GM21360 (cell line): Measurements from ENCODE around the gene XPC.
"Not testable (repeated sequence)": the region's sequence is repeated elsewhere in the genome, so short reads cannot be mapped to it uniquely, and the experiment has no call there.

Source experiments
- ATAC-seq: cut with Tn5 transposase; IDR thresholded peaks from one replicate; pipeline ENCODE4 v1.9.1; 2021; ENCODE audit warnings: mild to moderate bottlenecking, moderate library complexity; ENCODE audit not compliant: unreplicated experiment

The XPC gene

DNA sequence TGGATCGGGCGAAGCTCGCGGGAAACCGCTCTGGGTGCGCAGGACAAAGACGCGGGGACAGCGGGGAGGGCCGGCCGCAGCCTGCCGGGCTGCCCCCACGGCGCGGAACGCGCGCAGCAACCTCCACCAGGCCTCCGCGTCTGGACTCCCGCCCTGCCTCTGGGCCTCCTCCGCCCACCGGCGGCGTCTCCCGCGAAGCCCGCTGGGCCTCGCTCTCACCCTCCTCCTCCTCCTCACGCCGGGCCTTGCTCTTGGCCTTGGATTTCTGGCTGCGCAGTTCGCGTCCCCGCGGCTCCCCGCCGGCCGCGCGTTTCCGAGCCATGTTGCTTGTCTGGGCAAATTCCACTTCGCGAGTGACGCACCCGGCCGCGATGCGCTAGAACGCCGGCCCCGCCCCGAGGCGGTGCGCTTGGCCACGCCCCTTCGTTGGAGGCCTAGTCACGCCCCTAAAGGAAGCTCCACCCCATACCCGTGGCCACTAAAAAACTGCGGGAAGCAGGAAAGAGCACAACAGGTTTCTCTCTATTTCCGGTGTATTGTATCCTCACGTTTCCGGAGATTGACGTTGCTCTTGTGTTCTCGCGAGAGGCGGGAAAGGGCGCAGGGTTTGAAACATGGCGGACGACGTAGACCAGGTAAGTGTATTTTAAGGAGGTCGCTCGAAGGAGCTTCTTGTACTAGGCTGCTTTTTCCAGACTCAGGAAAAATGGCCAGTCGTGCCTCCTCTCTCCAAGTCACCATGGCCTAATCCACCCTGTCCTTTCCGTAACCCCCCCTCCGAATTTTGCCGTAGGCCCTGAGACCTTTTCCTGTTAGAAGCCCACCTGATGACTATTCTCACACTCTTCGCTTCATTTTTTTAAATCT, at the start of gene XPC, which contains the start of gene LSM3:
Gene XPC, minus strand, starts transcription at position 355 of the 867 bp plus-strand sequence. Its CDS starts 33 bp downstream, at position 322.
Gene LSM3, plus strand, starts transcription at position 571 of the 867 bp plus-strand sequence. Its CDS starts 44 bp downstream, at position 615.
- ATAC-seq: peak; percentile 88

DNA sequence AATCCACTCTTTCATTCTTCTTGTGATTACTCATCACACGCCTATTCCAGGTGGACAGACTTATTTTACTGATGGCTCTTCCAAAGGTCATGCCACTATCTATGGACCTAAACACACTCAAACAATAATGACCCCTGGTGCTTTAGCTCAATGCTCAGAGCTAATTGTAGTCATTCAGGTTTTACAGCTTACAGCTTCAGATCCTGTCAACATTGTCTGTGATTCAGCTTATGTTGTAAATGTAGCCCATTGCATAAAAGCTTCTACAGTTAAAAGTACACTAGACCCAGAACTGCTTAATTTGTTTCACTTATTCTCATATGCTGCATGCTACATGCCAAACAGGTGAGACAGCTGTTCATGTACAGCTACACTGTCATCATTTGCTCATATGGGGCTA, 49.5 kb upstream of the XPC start:
- ATAC-seq: no peak

DNA sequence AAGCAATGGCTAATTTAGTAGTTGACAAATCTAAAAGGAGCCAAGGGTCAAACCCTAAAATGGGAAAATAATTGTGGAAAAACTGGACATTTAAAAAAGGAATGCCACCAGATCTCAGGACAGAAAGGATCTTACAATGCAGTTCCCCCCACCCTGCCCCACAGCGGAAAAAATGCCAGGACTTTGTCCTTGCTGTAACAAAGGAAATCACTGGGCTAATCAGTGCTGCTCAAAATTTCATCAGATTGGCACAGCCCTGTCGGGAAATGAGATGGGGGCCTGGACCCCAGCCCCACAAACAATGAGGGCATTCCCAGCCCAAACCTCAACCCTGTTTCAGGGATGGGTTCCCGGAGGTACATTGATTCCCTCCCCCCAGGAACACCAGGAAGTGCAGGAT, 48.0 kb upstream of the XPC start:
- ATAC-seq: not testable (repeated sequence)

DNA sequence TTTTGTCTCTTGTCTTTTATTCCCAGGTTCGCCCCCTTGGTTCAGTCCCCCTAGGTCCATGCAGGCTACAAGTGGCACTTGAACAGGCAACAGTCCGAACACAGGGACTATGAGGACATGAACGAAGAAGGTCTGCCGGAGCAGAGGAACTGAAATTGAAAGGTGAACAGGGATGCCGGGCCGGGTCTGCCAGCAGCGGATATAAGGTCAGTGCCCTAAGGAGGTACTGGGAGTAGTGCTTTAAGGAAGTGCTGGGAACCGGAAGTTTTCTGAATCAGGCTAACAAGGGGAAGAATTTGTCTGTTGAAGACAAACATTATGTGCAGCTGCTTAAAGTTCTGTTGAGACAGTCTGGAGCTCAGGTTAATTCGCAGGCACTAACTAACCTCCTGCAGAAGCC, 47.0 kb upstream of the XPC start:
- no peak for ATAC-seq

DNA sequence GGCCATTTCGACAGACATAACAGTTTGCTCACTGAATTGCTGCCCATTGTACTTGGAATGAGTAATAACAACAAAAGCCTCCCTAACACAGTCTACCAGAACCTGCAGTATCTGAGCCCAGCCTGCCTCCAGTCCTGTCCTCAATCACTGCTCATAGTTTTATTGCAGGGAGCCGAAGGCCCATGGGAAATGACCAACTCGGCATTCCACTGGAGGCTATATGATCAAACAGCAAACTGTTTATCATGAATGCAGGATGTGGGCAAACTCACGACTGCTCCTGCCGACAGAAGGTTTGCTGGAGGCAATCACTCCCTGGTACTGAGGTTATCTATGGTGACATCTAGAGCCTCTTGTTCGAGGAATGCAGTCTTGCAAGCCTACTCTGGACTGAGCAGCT, 46.5 kb upstream of the XPC start:
- no peak for ATAC-seq

DNA sequence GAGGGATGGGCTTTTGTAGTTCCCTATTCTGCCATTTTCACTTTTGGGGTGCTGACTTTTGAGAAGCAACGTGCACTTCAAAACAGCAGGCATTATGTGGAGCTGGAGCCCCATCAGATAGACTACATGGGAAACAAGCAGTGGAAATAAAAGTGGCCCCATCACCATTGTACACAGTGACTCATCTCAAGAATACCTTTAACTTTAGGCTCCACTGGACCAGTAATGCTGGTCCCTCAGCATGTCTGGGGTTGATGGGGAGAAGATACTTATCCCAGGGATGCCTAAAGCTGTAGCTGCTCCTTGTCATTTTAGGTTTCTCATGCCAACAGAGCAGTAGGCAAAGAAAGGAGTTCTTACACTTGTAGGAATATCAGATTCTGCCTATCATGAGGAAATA, 45.2 kb upstream of the XPC start:
- ATAC-seq: no peak

DNA sequence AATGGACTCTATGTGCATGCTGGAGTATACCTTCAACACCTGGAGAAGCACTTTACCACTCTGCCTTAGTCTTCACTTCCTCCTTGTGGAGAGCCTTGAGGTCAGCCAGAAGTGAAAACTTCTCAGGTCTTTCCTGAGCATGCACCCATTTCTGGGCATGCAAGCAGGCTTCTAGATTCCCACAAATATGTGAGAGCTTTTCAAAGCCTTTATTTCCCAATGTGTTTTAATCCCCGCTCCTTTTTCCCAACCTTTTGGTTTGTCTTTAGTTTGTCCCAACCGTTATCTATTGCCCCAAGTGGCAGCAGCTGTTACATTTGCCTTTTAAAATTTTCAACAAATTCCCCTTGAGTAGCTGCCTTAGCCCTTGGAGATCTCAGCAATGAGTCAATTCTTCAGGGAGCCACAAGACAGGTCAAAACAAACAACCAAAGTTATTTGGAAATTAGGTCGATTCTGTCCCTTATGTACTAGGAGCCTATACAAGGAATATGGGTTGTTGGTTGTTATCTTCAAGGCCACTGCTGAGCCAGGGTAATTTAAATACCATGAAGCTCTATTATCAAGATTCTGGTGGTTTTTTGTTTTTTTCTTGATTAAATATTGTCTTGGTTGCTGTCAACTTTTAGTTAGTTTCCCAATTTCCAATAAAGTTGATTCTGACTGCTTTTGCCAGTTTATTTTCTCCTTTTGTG, 44.6 kb upstream of the XPC start:
- no peak for ATAC-seq

DNA sequence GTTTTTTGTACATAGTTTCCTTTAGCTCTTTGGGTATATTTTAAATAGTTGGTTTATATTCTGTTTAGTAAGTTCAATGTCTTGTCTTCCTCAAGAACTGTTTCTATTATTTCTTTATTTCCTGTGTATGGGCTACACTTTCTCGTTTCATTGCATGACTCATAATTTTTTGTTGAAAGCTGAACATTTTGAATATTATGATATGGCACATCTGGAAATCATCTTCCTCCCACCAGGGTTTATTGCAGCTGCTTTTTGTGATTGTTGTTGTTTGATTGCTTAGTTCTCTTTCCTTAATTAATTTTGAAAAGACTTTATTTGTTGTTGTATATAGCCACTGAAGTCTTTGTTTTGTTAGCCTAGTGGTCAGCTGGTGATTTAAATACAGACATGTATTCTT, 44.1 kb upstream of the XPC start:
- ATAC-seq: no peak

DNA sequence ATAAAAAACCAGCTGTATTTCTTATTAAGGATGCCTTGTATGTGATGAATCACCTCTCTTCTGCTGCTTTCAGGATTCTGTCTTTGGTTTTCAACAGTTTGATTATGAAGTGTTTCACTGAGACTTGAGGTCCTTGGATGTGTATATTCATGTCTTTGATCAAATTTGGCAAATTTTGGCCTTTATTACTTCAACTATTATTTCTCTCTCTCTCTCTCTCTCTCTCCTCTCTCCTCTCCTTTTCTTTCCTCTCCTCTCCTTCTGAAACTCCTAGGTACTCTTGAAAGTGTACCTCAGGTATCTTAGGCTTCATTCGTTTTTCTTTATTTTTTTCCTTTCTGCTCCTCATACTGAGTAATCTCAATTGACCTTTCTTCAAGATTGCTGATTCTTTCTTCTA, 43.5 kb upstream of the XPC start:
- ATAC-seq: no peak

DNA sequence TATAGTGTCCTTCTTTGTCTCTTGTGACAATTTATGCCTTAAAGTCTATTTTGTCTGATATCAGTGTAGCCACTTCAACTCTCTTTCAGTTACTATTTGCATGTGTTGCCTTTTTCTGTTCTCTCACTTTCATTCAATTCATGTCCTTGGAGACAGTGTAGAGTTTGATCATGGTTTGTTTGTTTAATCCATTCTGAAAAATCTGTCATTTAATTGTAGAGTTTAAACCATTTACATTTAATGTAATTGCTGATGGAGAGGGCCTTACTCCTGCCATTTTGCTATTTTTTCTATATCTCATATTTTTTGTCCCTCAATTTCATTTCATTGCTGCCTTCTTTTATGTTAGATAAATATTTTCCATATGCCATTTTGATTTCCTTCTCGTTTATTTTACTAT, 42.5 kb upstream of the XPC start:
- ATAC-seq: no peak

DNA sequence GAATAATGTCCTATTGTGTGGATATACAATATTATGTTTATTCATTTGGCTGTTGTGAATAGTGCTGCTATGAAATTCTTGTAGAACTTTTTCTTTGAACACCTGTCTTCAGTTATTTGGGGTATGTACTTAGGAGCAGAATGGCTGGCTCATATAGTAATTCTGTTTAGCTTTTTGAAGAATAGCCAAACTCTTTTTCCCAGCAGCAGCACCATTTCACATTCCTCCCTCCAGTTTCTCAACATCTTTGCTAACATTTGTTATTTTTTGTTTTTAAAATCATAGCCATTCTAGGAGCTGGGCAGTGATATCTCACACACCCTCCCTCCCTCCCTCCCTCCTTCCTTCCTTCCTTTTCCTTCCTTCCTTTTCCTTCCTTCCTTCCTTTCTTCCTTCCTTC, 40.0 kb upstream of the XPC start:
- ATAC-seq: no peak

DNA sequence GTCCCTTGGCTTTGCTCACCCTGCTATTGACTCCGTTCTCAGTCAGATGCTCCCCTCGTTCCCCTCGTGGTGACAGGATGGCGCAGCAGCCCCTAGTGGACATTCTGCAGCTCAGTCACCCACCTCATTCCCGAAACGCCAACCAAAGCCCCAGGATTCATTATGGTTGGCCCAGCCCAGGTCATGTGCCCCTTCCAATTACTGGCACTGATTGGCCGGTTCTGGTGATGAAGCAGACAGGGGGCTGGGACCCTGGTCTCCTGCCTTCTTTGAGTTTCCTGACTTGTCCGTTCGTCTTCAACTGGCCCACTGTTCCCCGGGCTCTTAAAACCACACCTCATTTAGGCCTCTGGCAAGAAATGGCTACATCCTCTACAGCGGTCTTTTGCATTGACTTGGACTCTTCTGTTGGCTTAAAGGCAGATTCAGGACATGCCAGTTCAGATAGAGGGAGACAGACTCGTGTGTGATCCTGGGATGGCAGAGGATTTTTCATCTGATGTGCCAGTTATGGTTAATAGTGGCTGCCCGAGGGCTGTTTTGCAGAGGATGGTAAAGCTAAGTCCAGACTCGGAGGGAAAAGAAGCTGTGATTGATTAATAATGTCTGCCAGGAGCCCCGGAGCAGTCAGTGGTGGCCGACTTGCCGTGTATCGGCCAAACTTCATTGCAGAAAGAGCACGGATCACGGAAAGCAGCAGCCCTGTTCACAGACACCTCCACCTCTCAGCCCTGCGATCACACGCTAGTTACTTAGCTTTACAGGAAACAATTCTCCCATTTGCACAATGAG, 38.1 kb upstream of the XPC start:
- ATAC-seq: peak; percentile 72

DNA sequence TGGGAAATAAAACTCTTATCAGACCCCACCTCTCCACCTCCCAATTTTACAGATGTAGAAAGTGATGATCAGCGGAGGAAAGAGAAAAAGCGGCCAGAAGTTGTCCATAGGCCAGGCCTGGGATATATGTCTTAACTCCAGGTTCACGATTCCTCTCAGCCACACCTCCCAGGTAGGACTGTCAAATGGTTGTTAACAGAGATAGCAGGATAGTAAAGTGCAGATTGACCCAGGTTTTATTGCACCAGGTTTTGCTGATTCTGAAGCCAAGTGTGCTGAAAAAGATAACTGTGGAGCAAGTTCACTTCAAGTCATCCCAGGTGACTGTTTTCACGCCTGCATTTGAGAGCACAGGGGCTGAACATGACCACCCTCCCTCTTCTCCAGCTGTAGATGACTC, 36.4 kb upstream of the XPC start:
- no peak for ATAC-seq

DNA sequence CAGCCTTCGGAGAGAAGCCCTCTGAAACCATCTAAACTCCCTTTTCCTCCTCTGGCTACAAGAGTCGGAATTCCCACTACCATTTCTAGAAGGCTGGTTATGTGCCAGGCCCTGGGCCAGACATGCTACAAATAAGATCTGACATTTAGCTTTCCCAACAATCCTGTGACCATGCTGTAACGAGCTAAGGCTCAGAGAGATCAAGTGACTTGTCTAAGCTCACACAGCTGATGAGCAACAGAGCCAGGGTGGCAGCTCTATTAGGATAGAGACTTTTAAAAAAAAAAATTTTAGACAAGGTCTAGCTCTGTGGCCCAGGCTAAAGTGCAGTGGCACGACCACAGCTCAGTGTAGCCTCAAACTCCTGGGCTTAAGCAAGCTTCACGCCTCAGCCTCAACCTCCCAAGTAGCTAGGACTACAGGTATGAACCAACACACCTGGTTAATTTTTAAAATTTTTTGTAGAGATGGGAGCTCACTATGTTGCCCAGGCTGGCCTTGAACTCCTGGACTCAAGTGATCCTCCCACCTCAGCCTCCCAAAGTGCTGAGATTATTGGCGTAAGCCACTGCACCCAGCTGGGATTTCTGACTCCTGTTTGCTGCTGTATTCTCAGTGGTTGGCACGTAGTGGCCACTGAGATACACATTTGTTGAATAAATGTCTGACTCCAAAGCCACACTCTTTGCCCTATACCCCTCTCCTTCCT, 34.8 kb upstream of the XPC start:
- ATAC-seq: no peak

DNA sequence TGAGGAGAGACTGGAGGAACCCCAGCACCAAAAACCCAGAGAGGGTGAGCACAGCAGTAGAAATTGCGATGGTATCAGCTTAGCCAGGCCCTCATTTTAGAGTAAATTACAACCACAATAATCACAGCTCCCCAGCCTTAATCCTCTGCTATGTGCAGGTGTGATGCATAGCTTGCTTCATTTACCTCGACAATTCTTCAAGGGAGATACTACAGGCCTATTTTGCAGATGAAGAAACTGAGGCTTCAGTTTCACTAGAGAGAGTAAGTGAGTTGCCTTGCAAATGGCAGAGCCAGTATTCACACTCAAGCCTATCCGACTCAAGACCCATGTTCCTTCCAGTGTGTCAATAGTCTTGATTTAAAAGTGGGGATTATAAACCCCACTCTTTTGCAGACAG, 33.6 kb upstream of the XPC start:
- ATAC-seq: no peak

DNA sequence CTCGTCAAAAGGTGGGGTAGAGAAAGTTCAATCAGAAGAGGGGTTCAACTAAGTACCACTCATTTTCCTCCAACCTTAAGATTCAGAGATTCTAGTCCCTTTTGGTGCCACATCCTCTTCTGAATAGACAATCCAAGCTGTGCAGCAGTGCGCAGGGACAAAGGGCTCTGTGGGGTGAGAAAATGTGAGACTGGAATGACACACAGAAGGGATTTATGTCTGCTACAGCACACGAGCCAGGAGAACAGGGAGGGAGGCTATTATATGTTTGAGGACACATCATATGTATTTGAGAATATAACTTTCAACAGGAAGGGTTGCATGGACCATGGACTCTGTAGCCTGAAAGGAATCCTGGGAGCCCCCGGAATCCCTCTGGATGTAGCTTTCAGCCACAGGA, 33.2 kb upstream of the XPC start:
- ATAC-seq: no peak

DNA sequence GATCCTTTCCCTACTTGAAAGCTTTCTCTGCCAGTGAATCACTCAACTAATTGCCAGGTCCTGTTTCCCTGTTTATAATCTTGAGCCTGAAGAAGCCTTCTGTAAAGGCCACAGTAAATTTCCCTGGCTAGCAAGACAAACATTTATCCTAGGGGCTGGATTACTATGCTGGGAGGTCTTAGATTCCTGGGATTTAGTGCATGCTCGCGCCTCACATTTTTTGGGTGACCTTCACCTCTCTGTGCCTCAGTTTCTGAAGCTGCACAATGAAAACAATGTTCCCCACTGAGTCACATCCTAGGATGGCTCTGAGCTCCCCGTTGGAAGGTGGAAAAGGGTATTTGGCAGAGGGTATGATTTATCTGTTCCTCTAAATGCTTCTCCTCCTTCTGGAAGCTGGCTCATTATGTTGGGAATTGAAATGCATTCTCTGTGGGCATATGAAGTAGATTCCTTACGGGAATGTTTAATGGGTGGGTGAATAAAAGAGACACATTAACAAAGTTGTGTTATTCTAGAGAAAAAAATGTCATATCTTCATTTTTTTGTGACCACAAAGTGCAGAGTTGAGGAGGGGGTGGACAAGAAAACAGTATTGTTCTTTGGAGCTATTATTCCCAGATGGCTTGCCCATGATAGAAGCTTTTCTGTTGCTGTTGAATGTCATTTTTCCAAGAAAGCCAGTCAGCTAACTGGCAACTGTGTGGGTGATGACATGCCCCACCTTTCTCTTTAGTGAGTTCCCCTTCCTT, 32.6 kb upstream of the XPC start:
- ATAC-seq: no peak

DNA sequence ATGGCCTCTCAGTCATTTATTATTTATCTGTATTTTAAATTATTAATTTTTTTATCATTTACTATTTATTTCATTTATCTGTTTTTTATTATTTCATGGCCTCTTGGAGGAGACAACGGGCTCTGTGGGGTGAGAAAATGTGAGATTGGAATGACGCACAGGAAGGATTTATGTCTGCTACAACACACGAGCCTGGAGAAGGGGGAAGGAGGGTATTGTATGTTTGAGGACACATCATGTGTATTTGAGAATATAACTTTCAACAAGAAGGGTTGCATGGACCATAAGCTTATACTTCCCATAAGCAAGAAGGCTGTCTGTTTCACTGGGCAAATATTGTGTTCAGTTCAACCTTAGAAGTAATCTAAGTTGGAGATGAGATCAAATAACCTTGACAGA, 31.9 kb upstream of the XPC start:
- ATAC-seq: no peak

DNA sequence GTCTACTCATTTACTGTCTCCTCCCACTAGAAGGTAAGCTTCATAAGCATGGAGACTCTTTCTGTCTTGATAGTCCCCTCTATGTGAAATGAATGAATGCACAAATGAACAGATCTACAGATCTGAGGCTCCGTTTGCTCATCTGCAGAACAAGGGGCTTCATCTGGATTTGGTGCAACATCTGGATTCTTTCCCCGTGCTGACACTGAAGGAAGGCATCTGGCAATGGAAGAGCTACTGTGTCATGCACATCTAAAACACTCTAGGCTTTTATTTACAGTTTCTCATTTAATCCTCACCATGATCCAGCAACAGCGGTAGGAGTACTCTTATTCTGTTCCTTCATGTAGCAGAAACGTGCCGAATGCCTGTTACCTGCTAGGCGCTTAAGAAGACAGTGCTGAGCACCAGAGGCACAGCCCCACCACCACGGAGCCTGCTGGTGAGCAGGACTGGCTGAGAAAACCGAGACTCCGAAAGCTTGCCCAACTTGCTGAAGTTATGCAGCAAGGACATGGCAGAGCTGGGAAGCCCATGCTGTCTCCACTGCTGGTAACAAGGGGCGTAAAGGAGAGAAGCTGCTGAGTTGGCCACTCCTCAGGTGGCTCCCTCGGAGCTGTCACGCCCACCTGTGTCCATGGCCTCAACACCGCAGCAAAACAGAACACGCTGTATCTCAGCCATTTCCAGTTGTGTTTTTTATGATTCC, 31.3 kb upstream of the XPC start:
- no peak for ATAC-seq
